SU-DHL-6 (cell line): ENCODE data around the gene MMP24OS.

Source experiments
- CTCF ChIP-seq: fragments of 200-600 bp; sonication (generic); IDR thresholded peaks from one replicate; pipeline ENCODE4 v1.5.1; 2017; ENCODE audit warnings: antibody characterized with exemption, mild to moderate bottlenecking, low read length, moderate library complexity; ENCODE audit not compliant: insufficient read depth, poor library complexity, severe bottlenecking
- EZH2phosphoT487 ChIP-seq: fragments of 200-600 bp; sonication (generic), shearing (Covaris generic); conservative IDR thresholded peaks from 2 replicates; pipeline ENCODE4 v1.6.1; 2018; ENCODE audit warnings: mild to moderate bottlenecking, antibody characterized with exemption, low read length, moderate library complexity, mixed read lengths

- TF ChIP-seq CTCF (no peak), EZH2phosphoT487 (no peak)
Observed at GRCh38 chr20:35297740-35298139, 19.8 kb upstream of the MMP24OS start.
